Activated T-helper 1 cell treated with anti-CD3 and anti-CD28 coated beads, Interleukin-12 subunit alpha, Interleukin-12 subunit beta, Interleukin-2, Interleukin-4 antibody, amounts not matched to agents 30 ng/mL and 10 ng/mL and 1 ng/mL, durations not matched to agents 14 hours and 24 hours and 36 hours (primary cell): ENCODE measurements around the gene FRK. TPM values are rescaled to one million over a fixed set of nuclear protein-coding genes. Genes with fewer than 3 reads are reported as not detected.
"Not testable (repeated sequence)": the region's sequence is repeated elsewhere in the genome, so short reads cannot be mapped to it uniquely, and the experiment has no call there.

Source experiments
- DNase-seq: peaks from one replicate; pipeline ENCODE4 v3.0.0; 2021; ENCODE audit warnings: low spot score
- H3K27ac Mint-ChIP-seq: one replicate; pipeline ENCODE4 v1.8.0; 2021; ENCODE audit warnings: mild to moderate bottlenecking, mixed read lengths
- H3K27me3 Mint-ChIP-seq: one replicate; pipeline ENCODE4 v1.8.0; 2022; ENCODE audit warnings: mild to moderate bottlenecking, moderate library complexity, mixed read lengths; ENCODE audit not compliant: insufficient read depth
- H3K36me3 Mint-ChIP-seq: one replicate; pipeline ENCODE4 v1.8.0; 2021; ENCODE audit warnings: low read depth, mixed read lengths
- H3K4me1 Mint-ChIP-seq: one replicate; pipeline ENCODE4 v1.8.0; 2021; ENCODE audit warnings: low read depth, mixed read lengths
- H3K4me3 Mint-ChIP-seq: one replicate; pipeline ENCODE4 v1.8.0; 2021; ENCODE audit warnings: mild to moderate bottlenecking, moderate library complexity, mixed read lengths
- H3K9me3 Mint-ChIP-seq: one replicate; pipeline ENCODE4 v1.8.0; 2021; ENCODE audit warnings: mixed read lengths
- intact Hi-C: fragments of 100-400 bp; cut with micrococcal nuclease; formaldehyde crosslinking; loops from one replicate; pipeline ENCODE4 v1.15.1; 2024
- total RNA-seq: library from RNA; stranded (reverse); gene quantifications from 2 replicates; pipeline ENCODE4 v1.2.3, GENCODE V29; 2022

Gene FRK
- total RNA-seq, 1 donor from 2014 or later, result not detected

DNA sequence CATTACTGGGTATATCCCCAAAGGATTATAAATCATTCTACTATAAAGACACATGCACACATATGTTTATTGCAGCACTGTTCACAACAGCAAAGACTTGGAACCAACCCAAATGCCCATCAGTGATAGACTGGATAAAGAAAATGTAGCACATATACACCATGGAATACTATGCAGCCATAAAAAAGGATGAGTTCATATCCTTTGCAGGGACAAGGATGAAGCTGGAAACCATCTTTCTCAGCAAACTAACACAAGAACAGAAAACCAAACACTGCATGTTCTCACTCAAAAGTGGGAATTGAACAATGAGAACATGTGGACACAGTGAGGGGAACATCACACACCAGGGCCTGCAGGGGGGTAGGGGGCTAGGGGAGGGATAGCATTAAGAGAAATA, 14.4 kb downstream of the FRK start:
- H3K4me1 Mint-ChIP-seq, intact Hi-C loops, H3K9me3 Mint-ChIP-seq, H3K36me3 Mint-ChIP-seq, DNase-seq, H3K27me3 Mint-ChIP-seq, H3K27ac Mint-ChIP-seq, H3K4me3 Mint-ChIP-seq: not testable (repeated sequence)

DNA sequence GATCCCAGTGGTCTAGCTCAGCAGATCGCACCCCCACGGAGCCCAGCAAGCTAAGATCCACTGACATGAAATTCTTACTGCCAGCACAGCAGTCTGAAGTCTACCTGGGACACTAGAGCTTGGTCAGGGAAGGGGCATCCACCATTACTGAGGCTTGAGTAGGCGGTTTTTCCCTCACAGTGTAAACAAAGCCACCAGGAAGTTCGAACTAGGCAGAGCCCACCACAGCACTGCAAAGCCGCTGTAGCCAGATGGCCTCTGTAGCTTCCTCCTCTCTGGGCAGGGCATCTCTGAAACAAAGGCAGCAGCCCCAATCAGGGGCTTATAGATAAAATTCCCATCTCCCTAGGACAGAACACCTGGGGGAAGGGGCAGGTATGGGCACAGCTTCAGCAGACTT, 18.8 kb downstream of the FRK start:
- no peaks in the 10 kb centered on the region for H3K36me3 Mint-ChIP-seq
- no peak for DNase-seq
- no peaks in the 10 kb centered on the region for H3K9me3 Mint-ChIP-seq
- no peaks in the 10 kb centered on the region for H3K4me1 Mint-ChIP-seq
- H3K4me3 Mint-ChIP-seq, result no peak overlapping the region
- no peak overlapping the region for H3K27ac Mint-ChIP-seq
- intact Hi-C loops, result no loop called here
- H3K27me3 Mint-ChIP-seq, result no peaks in the 10 kb centered on the region

DNA sequence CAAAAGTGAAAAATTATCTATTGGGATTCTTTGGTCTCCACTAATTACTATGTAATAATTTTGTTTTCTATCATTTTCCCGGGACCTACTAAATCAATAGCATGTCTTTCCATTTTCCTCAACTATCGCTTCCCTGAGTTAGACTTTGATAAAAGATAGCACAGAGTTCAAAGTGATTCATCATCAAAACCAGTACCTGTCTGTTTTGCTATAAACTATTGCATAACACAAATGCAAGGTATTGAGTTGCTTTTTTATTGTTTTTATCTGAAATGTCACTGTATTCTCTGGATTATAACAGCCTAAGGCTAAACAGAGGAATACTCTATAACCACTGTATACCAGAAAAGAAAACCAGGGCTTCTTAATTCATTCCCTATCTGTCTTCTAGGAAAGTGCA, 19.7 kb downstream of the FRK start:
- no peak for DNase-seq
- Mint-ChIP-seq H3K27me3 (no peaks in the 10 kb centered on the region), H3K4me1 (no peaks in the 10 kb centered on the region), H3K9me3 (no peaks in the 10 kb centered on the region), H3K36me3 (no peaks in the 10 kb centered on the region), H3K27ac (no peak overlapping the region), H3K4me3 (no peak overlapping the region)
- intact Hi-C loops, result no loop called here

DNA sequence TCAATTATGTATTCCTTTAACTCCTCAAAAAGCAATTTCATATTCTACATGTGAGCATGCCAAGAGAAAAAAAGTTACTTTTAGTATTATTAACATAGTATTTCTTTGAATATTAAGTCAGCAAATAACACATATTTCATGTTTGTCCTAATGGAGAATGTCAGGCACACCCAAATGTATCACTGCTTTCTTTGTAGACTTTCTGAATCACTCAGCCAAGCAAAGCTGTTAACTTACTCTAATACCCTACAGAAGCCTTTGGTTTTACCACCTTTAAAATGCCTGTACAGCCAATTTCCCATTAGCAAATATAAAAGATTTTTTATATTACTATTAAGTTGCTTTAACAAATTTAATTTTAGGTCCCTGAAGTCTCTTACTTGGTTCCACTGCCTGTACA, 23.8 kb downstream of the FRK start:
- DNase-seq, result no peak
- Mint-ChIP-seq H3K27me3 (peaks cover 8% of the 10 kb centered on the region), H3K36me3 (no peaks in the 10 kb centered on the region), H3K9me3 (no peaks in the 10 kb centered on the region), H3K4me3 (no peak overlapping the region), H3K4me1 (no peaks in the 10 kb centered on the region), H3K27ac (no peak overlapping the region)
- intact Hi-C loops, result no loop called here

DNA sequence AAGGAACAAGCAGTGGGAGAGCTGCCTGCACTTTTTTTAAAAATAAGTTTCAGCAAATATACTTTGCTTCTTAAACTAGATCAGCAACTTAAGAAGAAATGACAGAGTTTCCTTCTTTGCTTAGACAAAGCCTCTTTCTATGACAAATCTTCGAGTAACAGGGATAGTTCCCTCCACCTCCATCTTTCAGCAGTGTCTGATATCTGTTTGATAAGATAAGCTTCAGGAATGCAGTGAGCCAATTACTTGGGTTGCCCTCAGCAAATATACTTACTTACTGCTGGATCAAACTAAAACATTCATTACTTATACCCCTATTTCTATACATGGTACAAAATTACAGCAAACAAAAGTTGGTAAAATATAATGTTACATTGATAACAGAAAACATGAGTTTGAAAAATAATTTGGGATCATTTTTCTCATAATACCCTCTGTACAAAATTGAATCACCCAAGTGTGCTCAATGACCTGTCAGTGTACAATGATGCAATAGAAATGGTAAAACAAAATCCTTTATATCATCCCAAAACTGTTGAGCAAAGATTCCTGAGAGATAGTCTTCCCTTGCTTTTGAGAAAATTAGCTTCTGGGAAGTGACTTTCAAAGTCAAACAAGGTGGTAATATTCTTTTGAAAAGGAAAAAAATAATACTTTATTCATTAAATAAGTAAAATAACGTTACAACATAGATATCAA, 24.5 kb downstream of the FRK start:
- H3K9me3 Mint-ChIP-seq, result no peaks in the 10 kb centered on the region
- no peak overlapping the region for H3K4me3 Mint-ChIP-seq
- H3K27me3 Mint-ChIP-seq, result peaks cover 8% of the 10 kb centered on the region
- no peak for DNase-seq
- no peaks in the 10 kb centered on the region for H3K36me3 Mint-ChIP-seq
- intact Hi-C loops, result no loop called here
- H3K4me1 Mint-ChIP-seq, result no peaks in the 10 kb centered on the region
- H3K27ac Mint-ChIP-seq, result no peak overlapping the region

DNA sequence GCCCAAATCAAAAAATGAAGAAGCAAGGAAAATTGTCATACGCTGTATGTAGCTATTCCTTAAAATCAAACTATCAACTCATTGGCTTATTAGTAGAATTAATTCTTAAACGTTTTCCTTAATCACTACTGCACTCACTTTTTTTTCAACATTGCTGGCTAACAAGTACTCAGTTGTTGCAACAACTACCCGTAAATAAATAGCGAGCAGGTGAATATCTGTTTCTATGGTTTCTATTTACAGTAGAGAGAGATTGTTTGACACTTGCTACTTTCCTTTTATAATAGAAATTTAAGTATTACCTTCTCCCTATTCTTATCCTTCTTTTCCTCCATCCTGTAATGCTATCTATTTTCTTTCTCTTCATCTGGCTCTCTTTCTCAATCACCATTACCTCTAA, 25.1 kb downstream of the FRK start:
- H3K9me3 Mint-ChIP-seq, result no peaks in the 10 kb centered on the region
- intact Hi-C loops, result no loop called here
- no peak overlapping the region for H3K27ac Mint-ChIP-seq
- no peak for DNase-seq
- H3K27me3 Mint-ChIP-seq, result peaks cover 8% of the 10 kb centered on the region
- H3K4me3 Mint-ChIP-seq, result no peak overlapping the region
- no peaks in the 10 kb centered on the region for H3K4me1 Mint-ChIP-seq
- H3K36me3 Mint-ChIP-seq, result no peaks in the 10 kb centered on the region

DNA sequence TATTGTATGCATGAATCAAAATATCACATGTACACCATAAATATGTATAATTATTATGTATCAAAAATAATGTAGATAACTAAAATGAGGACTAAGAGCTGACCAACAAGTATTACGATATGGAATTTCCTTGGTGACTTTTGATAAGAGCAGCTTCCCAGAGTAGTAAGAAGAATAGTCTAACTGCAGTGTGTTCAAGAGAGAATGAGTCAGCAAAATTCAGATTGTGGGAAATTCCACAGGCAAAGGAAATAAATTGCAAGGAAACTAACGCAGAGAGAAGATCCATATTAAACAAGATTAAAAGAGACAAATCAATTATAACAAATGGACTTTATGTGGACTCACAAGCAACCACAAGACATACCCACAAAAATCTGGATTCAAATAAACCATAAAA, 26.4 kb downstream of the FRK start:
- DNase-seq, result no peak
- Mint-ChIP-seq H3K4me3 (no peak overlapping the region), H3K36me3 (no peaks in the 10 kb centered on the region), H3K27me3 (peaks cover 8% of the 10 kb centered on the region), H3K9me3 (no peaks in the 10 kb centered on the region), H3K4me1 (no peaks in the 10 kb centered on the region), H3K27ac (no peak overlapping the region)
- intact Hi-C loops, result no loop called here

DNA sequence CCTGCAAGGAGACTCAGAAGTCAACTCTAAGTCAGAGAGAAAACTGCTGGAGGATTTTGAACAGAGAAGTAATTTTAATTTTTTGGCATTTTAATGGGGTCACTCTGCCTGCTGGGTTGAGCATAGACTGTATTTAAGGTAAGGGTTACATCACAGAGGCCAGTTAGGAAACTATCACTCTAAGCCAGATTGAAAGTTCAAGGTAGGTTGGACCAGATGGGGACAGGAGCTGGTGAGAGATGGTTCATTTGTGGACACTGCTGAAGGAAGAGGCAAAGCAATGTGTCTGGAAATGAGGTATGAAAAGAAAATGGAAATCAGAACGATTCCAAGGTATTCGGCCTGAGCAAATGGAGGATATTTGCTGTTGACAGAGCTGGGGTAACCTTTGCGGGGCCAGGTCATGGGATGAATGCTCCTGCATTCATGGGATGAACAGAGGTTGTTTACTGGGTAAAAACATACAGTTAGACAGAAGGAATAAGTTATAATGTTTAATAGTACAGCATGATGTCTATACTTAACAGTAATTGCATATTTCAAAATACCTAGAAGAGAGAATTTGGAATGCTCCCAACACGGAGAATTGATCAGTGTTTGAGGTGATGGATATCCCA, 26.9 kb downstream of the FRK start:
- DNase-seq, result no peak
- H3K4me3 Mint-ChIP-seq, result no peak overlapping the region
- H3K27ac Mint-ChIP-seq, result no peak overlapping the region
- H3K9me3 Mint-ChIP-seq, result no peaks in the 10 kb centered on the region
- H3K27me3 Mint-ChIP-seq, result peaks cover 8% of the 10 kb centered on the region
- no peaks in the 10 kb centered on the region for H3K4me1 Mint-ChIP-seq
- intact Hi-C loops, result no loop called here
- H3K36me3 Mint-ChIP-seq, result no peaks in the 10 kb centered on the region

DNA sequence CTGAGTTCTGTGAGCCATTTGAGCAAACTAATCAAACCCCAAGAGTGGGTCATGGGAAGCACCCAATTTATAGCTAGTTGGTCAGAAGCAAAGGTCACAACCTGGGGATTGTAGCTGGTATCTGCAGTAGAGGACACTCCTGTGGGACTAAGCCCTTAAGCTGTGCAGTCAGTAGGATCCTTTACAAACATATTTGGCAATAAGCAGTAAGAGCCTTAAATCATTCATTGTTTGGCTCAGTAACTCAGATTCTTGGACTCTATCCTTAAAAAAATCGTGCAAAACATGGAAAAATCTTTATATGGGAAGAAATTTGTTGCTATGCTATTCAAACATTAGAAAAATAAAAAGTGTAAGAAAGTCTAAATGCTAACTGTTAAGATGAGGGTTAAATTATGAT, 29.9 kb downstream of the FRK start:
- H3K27me3 Mint-ChIP-seq, result peaks cover 8% of the 10 kb centered on the region
- no peaks in the 10 kb centered on the region for H3K36me3 Mint-ChIP-seq
- H3K27ac Mint-ChIP-seq, result no peak overlapping the region
- DNase-seq, result no peak
- intact Hi-C loops, result no loop called here
- H3K9me3 Mint-ChIP-seq, result no peaks in the 10 kb centered on the region
- H3K4me1 Mint-ChIP-seq, result no peaks in the 10 kb centered on the region
- H3K4me3 Mint-ChIP-seq, result no peak overlapping the region

DNA sequence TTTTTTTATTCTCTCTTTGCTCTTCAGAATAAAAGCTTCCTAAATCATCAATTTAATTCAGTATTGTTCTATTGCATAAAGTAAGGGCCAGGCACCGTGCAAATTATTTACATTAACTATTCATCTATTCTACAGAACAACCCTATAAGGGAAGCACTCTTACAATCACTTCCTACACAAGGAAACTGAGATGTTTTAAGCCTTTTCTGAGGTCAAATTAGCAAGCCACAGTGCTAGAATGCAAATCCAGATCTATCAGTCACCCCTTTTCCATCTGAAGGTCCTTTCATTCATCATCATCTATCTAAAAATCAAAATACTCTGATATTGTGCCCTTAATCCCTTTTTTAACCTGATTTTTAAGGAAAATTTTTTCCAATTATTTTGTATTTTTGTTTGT, 31.2 kb downstream of the FRK start:
- no peak for DNase-seq
- intact Hi-C loops, result no loop called here
- no peaks in the 10 kb centered on the region for H3K36me3 Mint-ChIP-seq
- no peaks in the 10 kb centered on the region for H3K9me3 Mint-ChIP-seq
- peaks cover 5% of the 10 kb centered on the region for H3K27me3 Mint-ChIP-seq
- H3K4me1 Mint-ChIP-seq, result no peaks in the 10 kb centered on the region
- no peak overlapping the region for H3K4me3 Mint-ChIP-seq
- no peak overlapping the region for H3K27ac Mint-ChIP-seq

DNA sequence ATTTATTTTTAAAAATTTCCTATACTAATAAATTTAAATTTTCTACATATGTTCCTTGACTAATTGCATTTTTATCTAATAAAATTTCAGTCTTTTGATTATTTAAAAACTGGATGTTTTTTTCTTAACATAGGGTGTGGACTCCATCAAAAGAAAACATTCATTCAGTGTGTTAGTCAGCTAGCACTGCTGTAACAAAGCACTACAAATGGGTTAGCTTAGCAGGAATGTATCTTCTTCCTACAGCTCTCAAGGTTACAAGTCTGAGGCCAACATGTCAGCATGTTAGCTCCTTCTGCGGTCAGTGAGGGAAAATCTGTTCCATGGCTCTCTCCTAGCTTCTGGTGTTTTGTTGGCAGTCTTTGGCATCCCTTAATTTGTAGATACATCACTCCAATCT, 32.5 kb downstream of the FRK start:
- Mint-ChIP-seq H3K27ac (no peak overlapping the region), H3K36me3 (no peaks in the 10 kb centered on the region), H3K4me1 (no peaks in the 10 kb centered on the region), H3K9me3 (no peaks in the 10 kb centered on the region), H3K4me3 (no peak overlapping the region), H3K27me3 (peaks cover 3% of the 10 kb centered on the region)
- intact Hi-C loops, result no loop called here
- no peak for DNase-seq

DNA sequence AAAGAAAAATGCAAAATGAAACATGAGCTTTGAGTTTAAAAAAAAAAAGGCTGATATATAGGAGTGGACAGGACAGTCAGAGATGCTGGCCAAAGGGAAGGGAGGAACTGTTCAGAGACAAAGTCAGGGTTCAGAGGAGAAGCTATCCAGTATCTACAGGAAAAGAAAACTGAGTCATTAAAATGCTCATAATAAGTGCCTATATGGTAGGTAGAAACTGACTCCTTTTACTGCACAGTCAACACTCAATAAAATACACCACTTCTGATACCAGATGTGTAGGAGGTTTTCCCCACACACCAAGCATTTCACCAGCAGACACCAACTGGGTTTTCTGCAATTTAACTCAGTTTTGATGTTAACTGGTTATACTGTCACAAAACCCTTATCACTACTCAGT, 32.9 kb downstream of the FRK start:
- no peaks in the 10 kb centered on the region for H3K36me3 Mint-ChIP-seq
- DNase-seq, result no peak
- no peak overlapping the region for H3K27ac Mint-ChIP-seq
- peaks cover 3% of the 10 kb centered on the region for H3K27me3 Mint-ChIP-seq
- no peaks in the 10 kb centered on the region for H3K4me1 Mint-ChIP-seq
- intact Hi-C loops, result no loop called here
- H3K4me3 Mint-ChIP-seq, result no peak overlapping the region
- no peaks in the 10 kb centered on the region for H3K9me3 Mint-ChIP-seq

DNA sequence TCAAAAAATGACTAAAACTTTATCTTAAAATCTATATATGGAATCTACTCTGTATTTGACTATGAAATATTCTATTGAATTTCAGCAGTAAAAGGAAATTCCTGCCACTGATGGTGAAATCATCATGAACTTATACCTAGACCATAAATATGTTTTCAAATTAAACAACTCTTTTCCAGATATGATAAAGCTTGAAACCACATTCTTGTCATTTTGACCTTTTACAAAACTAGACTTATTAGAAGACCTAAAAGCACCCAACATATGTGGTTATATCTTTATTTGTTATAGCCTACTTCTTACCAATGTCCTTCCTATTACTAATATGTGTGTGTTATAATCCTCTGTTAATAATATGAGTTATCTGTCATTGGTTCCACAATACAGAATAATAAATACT, 35.3 kb downstream of the FRK start:
- Mint-ChIP-seq H3K27ac (no peak overlapping the region), H3K36me3 (no peaks in the 10 kb centered on the region), H3K9me3 (no peaks in the 10 kb centered on the region), H3K4me1 (no peaks in the 10 kb centered on the region), H3K4me3 (no peak overlapping the region), H3K27me3 (no peaks in the 10 kb centered on the region)
- DNase-seq, result no peak
- intact Hi-C loops, result no loop called here
